GM12864 (cell line): ENCODE data around the gene KDM4F.

Experiments
- DNase-seq: peaks from one replicate; pipeline ENCODE4 v3.0.0-alpha.2; 2011; ENCODE audit warnings: low read depth
- H3K4me3 ChIP-seq: 2 replicates; pipeline ENCODE4 v1.5.1; 2011; ENCODE audit warnings: mild to moderate bottlenecking, low read depth, low read length, control low read depth
- TF ChIP-seq, protein P1 (sequence below): IDR thresholded peaks from 2 replicates; pipeline ENCODE4 v1.5.1; 2011; ENCODE audit warnings: low read depth, mild to moderate bottlenecking, moderate library complexity, low read length, control low read depth, inconsistent platforms; ENCODE audit errors: missing control alignments

KDM4F gene

DNA sequence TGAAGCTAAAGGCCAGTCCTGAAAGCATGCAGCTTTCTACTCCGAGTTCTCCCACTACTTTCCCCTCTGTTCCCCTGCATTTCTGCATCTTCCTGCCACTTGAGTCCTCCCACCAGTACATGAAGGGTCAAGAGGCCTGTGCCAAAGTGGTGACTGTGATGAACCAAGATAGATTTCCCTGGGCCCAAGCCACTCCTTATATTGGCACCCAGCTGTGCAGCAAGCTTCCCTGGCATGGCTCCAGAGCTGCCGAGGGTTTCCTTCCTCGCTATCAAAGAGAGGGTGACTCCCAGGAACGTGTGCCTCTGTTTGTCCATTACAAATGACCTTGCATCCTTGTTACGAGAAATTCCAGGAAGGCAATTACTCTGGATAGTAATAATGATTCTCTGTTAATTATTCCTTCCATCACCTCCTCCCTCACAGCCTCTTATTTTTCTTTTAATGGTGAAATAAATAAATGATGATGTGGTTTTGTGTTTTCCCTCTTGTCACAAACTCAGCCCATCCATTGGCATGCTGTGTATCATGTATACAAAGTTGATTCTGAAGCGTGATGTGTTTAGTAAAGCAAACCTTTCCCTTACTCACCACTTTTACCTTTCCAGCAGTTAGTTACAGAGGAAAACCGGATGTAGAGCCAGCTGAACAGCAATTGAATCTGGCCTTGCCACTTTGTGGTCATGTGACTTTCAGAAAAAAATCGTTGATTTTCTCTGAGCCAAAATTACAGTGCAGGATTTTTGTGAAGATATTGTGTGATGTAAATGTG, 25.8 kb downstream of the KDM4F start:
- DNase-seq: no peak
- H3K4me3 ChIP-seq: no peak overlapping the region
- TF ChIP-seq, protein P1, sequence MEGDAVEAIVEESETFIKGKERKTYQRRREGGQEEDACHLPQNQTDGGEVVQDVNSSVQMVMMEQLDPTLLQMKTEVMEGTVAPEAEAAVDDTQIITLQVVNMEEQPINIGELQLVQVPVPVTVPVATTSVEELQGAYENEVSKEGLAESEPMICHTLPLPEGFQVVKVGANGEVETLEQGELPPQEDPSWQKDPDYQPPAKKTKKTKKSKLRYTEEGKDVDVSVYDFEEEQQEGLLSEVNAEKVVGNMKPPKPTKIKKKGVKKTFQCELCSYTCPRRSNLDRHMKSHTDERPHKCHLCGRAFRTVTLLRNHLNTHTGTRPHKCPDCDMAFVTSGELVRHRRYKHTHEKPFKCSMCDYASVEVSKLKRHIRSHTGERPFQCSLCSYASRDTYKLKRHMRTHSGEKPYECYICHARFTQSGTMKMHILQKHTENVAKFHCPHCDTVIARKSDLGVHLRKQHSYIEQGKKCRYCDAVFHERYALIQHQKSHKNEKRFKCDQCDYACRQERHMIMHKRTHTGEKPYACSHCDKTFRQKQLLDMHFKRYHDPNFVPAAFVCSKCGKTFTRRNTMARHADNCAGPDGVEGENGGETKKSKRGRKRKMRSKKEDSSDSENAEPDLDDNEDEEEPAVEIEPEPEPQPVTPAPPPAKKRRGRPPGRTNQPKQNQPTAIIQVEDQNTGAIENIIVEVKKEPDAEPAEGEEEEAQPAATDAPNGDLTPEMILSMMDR: no peak

DNA sequence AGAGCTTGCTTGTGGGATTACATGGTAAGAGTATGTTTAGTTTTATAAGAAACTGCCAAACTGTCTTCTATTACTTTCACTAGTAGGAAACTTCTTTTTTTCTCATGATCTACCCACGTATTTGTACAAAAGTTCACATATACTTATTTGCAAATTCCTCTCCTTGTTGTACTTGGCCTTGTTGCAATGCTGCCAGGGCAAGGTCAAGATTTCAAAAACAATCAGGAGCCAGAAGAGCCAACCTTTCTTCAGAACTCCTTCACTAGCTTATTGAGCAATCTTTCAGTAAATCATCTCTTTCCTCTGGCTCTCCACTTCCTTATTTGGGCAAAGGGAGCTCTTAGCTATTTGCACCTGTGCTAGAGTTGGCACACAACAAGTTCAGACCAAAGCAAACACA, 27.2 kb downstream of the KDM4F start:
- no peak for DNase-seq
- no peak overlapping the region for H3K4me3 ChIP-seq
- TF ChIP-seq, protein P1: no peak

DNA sequence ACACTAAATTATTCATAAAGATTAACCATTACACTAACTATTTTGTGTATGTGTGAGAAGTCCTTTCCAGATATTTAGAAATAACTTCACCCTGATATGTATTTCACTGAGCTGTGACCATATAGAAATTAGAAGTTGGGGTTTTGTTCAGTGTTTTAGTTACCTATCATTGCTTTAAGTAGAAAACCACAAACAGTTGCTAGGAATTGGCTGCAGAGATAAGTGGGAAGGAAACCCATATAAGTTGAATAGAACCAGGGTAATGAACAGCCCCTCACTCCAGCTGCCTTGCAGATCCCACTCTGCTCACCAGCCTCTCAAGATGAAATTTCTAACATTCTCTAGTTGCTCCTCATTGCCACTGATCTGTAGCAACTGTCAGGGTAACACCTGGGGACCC, 27.8 kb downstream of the KDM4F start:
- DNase-seq: no peak
- TF ChIP-seq, protein P1: no peak
- H3K4me3 ChIP-seq: no peak overlapping the region

DNA sequence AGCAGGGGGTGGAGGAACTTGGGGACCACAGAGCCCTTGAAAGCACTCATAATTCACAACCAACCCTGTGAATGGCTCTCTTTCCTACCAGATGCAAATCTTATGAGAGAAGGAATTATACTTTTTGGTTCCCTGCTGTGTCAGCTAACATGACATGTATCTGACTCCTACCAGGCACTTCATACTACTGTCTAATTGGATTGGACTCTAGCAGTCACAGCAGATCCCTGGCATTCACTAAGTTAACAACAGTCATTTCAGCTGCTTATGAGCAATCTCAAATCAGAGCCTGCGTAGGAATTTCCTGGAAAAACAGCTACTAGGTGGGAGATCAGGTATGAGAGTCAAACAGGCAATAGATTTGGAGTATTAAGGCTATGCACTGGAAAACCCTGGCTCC, 29.3 kb downstream of the KDM4F start:
- DNase-seq: no peak
- TF ChIP-seq, protein P1: no peak
- no peak overlapping the region for H3K4me3 ChIP-seq

DNA sequence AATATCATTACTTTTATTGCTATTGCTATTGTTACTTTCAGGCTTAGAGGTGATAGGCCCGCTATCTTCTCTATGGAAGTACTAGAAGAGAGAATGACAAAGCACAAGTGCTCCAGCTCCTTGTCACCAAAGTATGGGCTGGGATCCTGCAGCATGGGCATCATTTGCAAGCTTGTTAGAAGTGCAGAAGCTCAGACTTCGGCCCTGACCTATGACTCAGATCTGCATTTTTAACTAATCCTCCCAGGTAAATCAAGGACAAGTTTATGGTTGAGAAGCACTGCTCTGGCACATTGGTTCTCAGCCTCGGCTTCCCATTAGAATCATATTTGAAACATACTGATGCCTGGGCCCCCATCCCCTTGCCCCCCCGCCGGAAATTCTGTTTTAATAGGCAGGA, 31.8 kb downstream of the KDM4F start:
- no peak overlapping the region for H3K4me3 ChIP-seq
- no peak for DNase-seq
- TF ChIP-seq, protein P1: no peak

DNA sequence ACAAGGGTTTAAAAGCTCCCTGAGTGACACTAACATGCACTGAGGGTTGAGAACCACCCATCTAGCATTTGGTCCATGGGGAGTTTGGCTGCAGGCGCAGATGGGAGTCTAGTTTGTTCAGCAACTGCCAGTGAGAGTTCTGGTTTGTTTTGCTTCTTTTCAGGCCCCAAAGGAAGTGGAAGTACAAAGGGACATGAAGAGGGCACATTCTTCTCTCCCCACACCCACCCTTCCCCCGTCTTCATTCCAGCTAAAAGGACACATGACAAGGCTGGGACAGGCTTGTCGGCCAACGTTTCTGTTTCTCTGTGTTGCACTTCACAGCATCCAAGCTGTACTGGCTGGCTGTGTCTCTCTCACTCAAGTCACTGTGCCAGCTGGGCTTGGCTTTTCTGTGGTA, 32.2 kb downstream of the KDM4F start:
- no peak for DNase-seq
- TF ChIP-seq, protein P1: no peak

DNA sequence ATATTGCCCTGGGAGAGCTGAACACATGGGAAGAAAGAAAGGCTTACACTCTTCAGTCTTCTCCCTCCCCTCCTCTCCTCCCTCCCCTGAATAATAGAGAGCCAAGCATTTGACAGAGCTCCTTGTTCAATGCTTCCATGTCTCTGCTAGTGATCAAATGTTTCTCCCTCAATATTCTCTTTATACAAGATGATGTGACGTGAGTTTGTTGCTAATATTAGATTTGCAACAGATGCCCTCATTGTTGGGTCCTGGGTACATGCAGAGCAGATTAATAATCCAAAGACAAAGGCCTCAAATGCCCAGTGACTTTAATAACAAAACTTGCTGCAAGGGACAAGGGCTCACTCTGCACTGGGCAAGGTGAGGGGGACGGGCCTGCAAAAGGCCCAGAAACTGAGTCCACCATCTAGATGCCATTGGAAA, 33.4 kb downstream of the KDM4F start:
- no peak for DNase-seq
- no peak overlapping the region for H3K4me3 ChIP-seq
- TF ChIP-seq, protein P1: no peak

More for the DNA sequence above, 32.2 kb downstream of the KDM4F start:
- H3K4me3 ChIP-seq: no peak overlapping the region
